Measurements from ENCODE around the gene TAF10. TPM values are rescaled to one million over a fixed set of nuclear protein-coding genes. Genes with fewer than 3 reads are reported as not detected.

The TAF10 gene
- total and polyA plus RNA-seq, 4 donors = 10.5 to 58.1 (median 31.5) TPM

DNA sequence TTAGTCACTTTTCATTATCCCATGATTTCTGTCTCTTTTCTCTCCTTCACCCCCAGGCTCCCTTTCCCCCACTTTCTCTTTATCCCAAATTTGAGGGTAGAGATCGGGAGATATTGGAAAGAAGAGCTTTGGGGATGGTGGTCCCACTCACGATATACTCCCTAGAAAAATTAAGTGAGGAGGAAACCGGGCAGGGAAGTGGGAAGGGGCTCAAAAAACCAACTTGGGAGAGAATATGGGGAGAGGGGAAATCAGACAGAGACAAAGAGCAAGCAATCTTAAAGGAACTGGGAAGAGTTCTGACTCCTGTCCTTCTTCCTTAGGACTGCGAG lies 44.5 kb upstream of the TAF10 start:
- WGBS = 58% methylated on average over 4 of the region's 4 CpGs
- H3K36me3 ChIP-seq (ENCODE audit: control insufficient read depth in 4 of 4, insufficient read depth in 3 of 4, low read depth in 1 of 4, low read length in 3 of 4) = no peaks in the 10 kb centered on the region
- no peak overlapping the region for H3K27ac ChIP-seq (ENCODE audit: low read depth in 1 of 2, low read length in 2 of 2)
- no peaks in the 10 kb centered on the region for H3K27me3 ChIP-seq (ENCODE audit: control insufficient read depth in 4 of 4, insufficient read depth in 4 of 4, low read length in 3 of 4)
- H3K9me3 ChIP-seq (ENCODE audit: control insufficient read depth in 4 of 4, low read length in 3 of 4) = no peaks in the 10 kb centered on the region
- H3K4me1 ChIP-seq (ENCODE audit: control insufficient read depth in 4 of 4, insufficient read depth in 4 of 4, low read length in 3 of 4) = peaks cover 0 to 10% (median 3%) of the 10 kb centered on the region in 4 donors
- DNase-seq (ENCODE audit: low spot score) = no peak
- H3K9ac ChIP-seq (ENCODE audit: low read depth in 1 of 2, low read length in 2 of 2) = no peak overlapping the region
- TF ChIP-seq, protein P1, sequence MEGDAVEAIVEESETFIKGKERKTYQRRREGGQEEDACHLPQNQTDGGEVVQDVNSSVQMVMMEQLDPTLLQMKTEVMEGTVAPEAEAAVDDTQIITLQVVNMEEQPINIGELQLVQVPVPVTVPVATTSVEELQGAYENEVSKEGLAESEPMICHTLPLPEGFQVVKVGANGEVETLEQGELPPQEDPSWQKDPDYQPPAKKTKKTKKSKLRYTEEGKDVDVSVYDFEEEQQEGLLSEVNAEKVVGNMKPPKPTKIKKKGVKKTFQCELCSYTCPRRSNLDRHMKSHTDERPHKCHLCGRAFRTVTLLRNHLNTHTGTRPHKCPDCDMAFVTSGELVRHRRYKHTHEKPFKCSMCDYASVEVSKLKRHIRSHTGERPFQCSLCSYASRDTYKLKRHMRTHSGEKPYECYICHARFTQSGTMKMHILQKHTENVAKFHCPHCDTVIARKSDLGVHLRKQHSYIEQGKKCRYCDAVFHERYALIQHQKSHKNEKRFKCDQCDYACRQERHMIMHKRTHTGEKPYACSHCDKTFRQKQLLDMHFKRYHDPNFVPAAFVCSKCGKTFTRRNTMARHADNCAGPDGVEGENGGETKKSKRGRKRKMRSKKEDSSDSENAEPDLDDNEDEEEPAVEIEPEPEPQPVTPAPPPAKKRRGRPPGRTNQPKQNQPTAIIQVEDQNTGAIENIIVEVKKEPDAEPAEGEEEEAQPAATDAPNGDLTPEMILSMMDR (IDR thresholded peaks at IDR 0.05; ENCODE audit: low read depth, low read length, missing input control) = no peak
- no peak for TF ChIP-seq ZBTB33 (IDR thresholded peaks at IDR 0.05)
- TF ChIP-seq JUND (IDR thresholded peaks at IDR 0.05) = no peak
- no peak for TF ChIP-seq TAF1 (conservative IDR thresholded peaks at IDR 0.05)
- no peak for TF ChIP-seq FOXA1 (IDR thresholded peaks at IDR 0.05)
- H3K4me3 ChIP-seq (ENCODE audit: low read depth in 1 of 3, low read length in 3 of 3) = no peak overlapping the region

DNA sequence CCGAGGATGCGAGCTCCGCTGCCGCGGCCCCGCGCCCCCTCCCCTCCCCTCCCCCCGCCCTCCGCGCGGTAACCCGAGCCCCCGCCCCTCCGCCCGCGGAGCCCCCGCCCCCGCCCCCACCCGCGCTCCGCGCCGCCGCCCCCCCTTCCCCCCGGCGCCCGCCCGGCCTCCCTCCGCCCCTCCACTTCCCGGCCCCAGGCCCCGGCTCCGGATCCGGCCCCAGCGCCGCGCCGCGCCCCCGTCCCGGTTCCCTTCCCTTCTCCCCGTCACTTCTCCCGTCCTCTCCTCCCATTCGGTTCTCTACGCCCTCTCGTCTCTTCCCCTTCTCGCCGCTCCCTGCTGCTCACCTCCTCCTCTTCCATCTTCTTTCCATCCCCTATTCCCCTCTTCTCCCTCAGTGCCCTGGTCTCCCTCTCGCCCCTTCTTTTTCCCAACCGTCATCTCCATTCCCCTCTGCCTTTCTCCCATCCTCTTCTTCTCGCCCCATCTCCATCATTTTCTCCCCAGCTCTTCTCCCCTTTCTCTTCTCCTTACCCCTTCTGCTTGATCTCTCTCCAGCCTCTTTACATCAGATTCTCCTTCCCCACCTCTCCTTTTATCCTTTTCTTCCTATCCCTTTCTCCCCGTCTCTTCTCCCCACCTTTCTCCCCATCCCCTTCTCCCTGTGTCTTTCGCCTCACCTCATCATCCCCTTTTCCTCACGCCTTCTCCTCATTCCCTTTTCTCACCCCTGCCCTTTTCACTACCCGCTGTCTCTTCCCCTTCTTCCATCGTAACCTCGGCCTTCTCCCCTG lies 44.0 kb upstream of the TAF10 start, which contains the start of gene DCHS1:
TSS of gene DCHS1 (minus strand) at position 20 of the 794 bp plus-strand sequence. CDS start 14,196 bp downstream, outside the sequence.
- 17% methylated on average over 38 of the region's 56 CpGs for WGBS
- TF ChIP-seq MAX (IDR thresholded peaks at IDR 0.05) (no peak), RAD21 (IDR thresholded peaks at IDR 0.05) (no peak), HNF4A (conservative IDR thresholded peaks at IDR 0.05) (no peak), ZBTB33 (IDR thresholded peaks at IDR 0.05) (no peak), FOXA2 (IDR thresholded peaks at IDR 0.05) (no peak), ATF3 (IDR thresholded peaks at IDR 0.05) (no peak), FOXA1 (IDR thresholded peaks at IDR 0.05) (no peak), TAF1 (conservative IDR thresholded peaks at IDR 0.05) (no peak)
- Histone ChIP-seq H3K4me1 (ENCODE audit: control insufficient read depth in 4 of 4, insufficient read depth in 4 of 4, low read length in 3 of 4) (peaks cover 0 to 10% (median 3%) of the 10 kb centered on the region in 4 donors), H3K27ac (ENCODE audit: low read depth in 1 of 2, low read length in 2 of 2) (no peak within 1 kb of the TSS), H3K9me3 (ENCODE audit: control insufficient read depth in 4 of 4, low read length in 3 of 4) (no peaks in the 10 kb centered on the region), H3K27me3 (ENCODE audit: control insufficient read depth in 4 of 4, insufficient read depth in 4 of 4, low read length in 3 of 4) (no peaks in the 10 kb centered on the region), H3K9ac (ENCODE audit: low read depth in 1 of 2, low read length in 2 of 2) (no peak within 1 kb of the TSS), H3K36me3 (ENCODE audit: control insufficient read depth in 4 of 4, insufficient read depth in 3 of 4, low read depth in 1 of 4, low read length in 3 of 4) (no peaks in the 10 kb centered on the region), H3K4me3 (ENCODE audit: low read depth in 1 of 3, low read length in 3 of 3) (peak within 1 kb of the TSS in 2 of 3 donors; percentile 23 to 53)
- DNase-seq (ENCODE audit: low spot score) = no peak
